Posterior cingulate gyrus (tissue), 11 donors: ENCODE data around the gene PAQR5.
A peak's percentile ranks its signal among the peaks of the same experiment; 100 is the strongest.
"Not testable (repeated sequence)": the region's sequence is repeated elsewhere in the genome, so short reads cannot be mapped to it uniquely, and the experiment has no call there.

Experiments used
- DNase-seq, 10 donors: peaks; one replicate each; pipeline versions ENCODE4 v3.0.0 to v3.0.0-alpha.2; 2020 to 2021; ENCODE audit warnings: mixed read lengths in 3 of 10
- intact Hi-C: fragments of 100-400 bp; cut with DNase I; formaldehyde crosslinking; loops from one replicate; pipeline ENCODE4 v1.15.1; 2023

The PAQR5 gene

GRCh38 chr15:69412701-69413100, 114.0 kb downstream of the PAQR5 start:
- DNase-seq: no peak
- intact Hi-C loops: no loop called here

- intact Hi-C loops: no loop called here
- peak; percentile 71 to 98 (median 88) for DNase-seq
These were observed 115.3 kb downstream of the PAQR5 start, which contains the start of gene KIF23 for GRCh38 chr15:69413822-69414700. KIF23 (plus strand) TSS chr15:69414349; CDS start chr15:69414466, 117 bp downstream.

- intact Hi-C loops: no loop called here
These were observed 116.0 kb downstream of the PAQR5 start for GRCh38 chr15:69414701-69415167.

GRCh38 chr15:69415381-69415780, 116.7 kb downstream of the PAQR5 start:
- DNase-seq: no peak
- intact Hi-C loops: no loop called here

More at GRCh38 chr15:69414701-69415167, 116.0 kb downstream of the PAQR5 start:
- no peak for DNase-seq

GRCh38 chr15:69417581-69417980, 118.9 kb downstream of the PAQR5 start:
- no peak for DNase-seq
- intact Hi-C loops: no loop called here

GRCh38 chr15:69421498-69421897, 122.8 kb downstream of the PAQR5 start:
- DNase-seq: no peak
- intact Hi-C loops: no loop called here

- intact Hi-C loops: no loop called here
- no peak for DNase-seq
These were observed 123.7 kb downstream of the PAQR5 start for GRCh38 chr15:69422336-69422895.

GRCh38 chr15:69424001-69424400, 125.3 kb downstream of the PAQR5 start:
- intact Hi-C loops: no loop called here
- no peak for DNase-seq

GRCh38 chr15:69424748-69425413, 126.2 kb downstream of the PAQR5 start:
- intact Hi-C loops: no loop called here
- DNase-seq: no peak

- intact Hi-C loops: no loop called here
- no peak for DNase-seq
These were observed 135.1 kb downstream of the PAQR5 start for GRCh38 chr15:69433831-69434230.

GRCh38 chr15:69434238-69434637, 135.5 kb downstream of the PAQR5 start:
- DNase-seq: no peak
- intact Hi-C loops: no loop called here

GRCh38 chr15:69434679-69435078, 136.0 kb downstream of the PAQR5 start:
- DNase-seq: no peak
- intact Hi-C loops: no loop called here

- intact Hi-C loops: no loop called here
- DNase-seq: no peak
These were observed 137.3 kb downstream of the PAQR5 start for GRCh38 chr15:69435985-69436384.

- no peak for DNase-seq
- intact Hi-C loops: no loop called here
These were observed 138.2 kb downstream of the PAQR5 start for GRCh38 chr15:69436951-69437350.

GRCh38 chr15:69439623-69440022, 140.9 kb downstream of the PAQR5 start:
- intact Hi-C loops: no loop called here
- DNase-seq: no peak

GRCh38 chr15:69443032-69443611, 144.4 kb downstream of the PAQR5 start:
- no peak for DNase-seq
- intact Hi-C loops: no loop called here

- no peak for DNase-seq
- intact Hi-C loops: no loop called here
These were observed 146.0 kb downstream of the PAQR5 start for GRCh38 chr15:69444686-69445085.

- intact Hi-C loops: no loop called here
- no peak for DNase-seq
These were observed 148.2 kb downstream of the PAQR5 start for GRCh38 chr15:69446953-69447352.

- DNase-seq: peak in 2 of 10 donors; percentile 43 to 59
- intact Hi-C loops: not testable (repeated sequence)
These were observed 151.5 kb downstream of the PAQR5 start for GRCh38 chr15:69450221-69450620.

- intact Hi-C loops: no loop called here
- DNase-seq: peak in 1 of 10 donors; percentile 54
These were observed 152.4 kb downstream of the PAQR5 start for GRCh38 chr15:69450968-69451695.
